Dermis microvascular lymphatic vessel endothelial cell (primary cell): ENCODE results near the gene SBDS. TPM values are rescaled to one million over a fixed set of nuclear protein-coding genes. Genes with fewer than 3 reads are reported as not detected.
A peak's percentile ranks its signal among the peaks of the same experiment; 100 is the strongest.

ENCODE experiments used
- DNase-seq, 2 donors: peaks; one replicate each; pipeline versions ENCODE4 v3.0.0 to v3.0.0-alpha.2; 2010; ENCODE audit warnings: low read depth in 2 of 2
- total RNA-seq: library from RNA; depleted of rRNA; stranded (reverse); fragments of >200 nt; gene quantifications from 2 replicates; pipeline ENCODE4 v1.2.1, GENCODE V29; 2014

The SBDS gene
- total RNA-seq, 1 donor from 2014 or later: 61.2 TPM

GRCh38 chr7:66946545-66946944 lies 48.8 kb downstream of the SBDS start:
- DNase-seq: peak; percentile 38 to 83

GRCh38 chr7:66939325-66939724 lies 56.1 kb downstream of the SBDS start:
- no peak for DNase-seq

GRCh38 chr7:66937940-66938339 lies 57.4 kb downstream of the SBDS start:
- DNase-seq: no peak

Other genes starting within 250 kb of the SBDS start
- 54.0 and 87.9 TPM in 2 replicates for gene TMEM248, start 74.4 kb downstream of the SBDS start, total RNA-seq
- 12.5 and 12.6 TPM in 2 replicates for gene TYW1, start 1.2 kb upstream of the SBDS start, total RNA-seq